Lower leg skin (tissue), 3 donors: ENCODE data around the gene CD82.

Experiments used
- CTCF ChIP-seq, 3 donors: fragments of 450-650 bp; IDR thresholded peaks; one replicate each; pipeline ENCODE4 v1.5.1; 2016; ENCODE audit warnings: antibody characterized with exemption in 3 of 3, mild to moderate bottlenecking in 3 of 3, moderate library complexity in 2 of 3
- POLR2A ChIP-seq, 2 donors: fragments of 450-650 bp; IDR thresholded peaks; one replicate each; pipeline ENCODE4 v1.6.1; 2016 to 2017; ENCODE audit warnings: antibody characterized with exemption in 2 of 2, mild to moderate bottlenecking in 1 of 2, moderate library complexity in 1 of 2

GRCh38 chr11:44627911-44628729, 62.7 kb downstream of the CD82 start:
- no peak for TF ChIP-seq CTCF (IDR thresholded peaks at IDR 0.05)
- TF ChIP-seq POLR2A (IDR thresholded peaks at IDR 0.05): no peak
